GM18526 (cell line): Measurements from ENCODE around the gene LCTL.

Source experiments
- POLR2A ChIP-seq: IDR thresholded peaks from 3 replicates; pipeline ENCODE4 v1.6.1; 2011; ENCODE audit not compliant: insufficient read length; ENCODE audit errors: extremely low read depth

Gene LCTL

GRCh38 chr15:66578286-66578875, 12.6 kb upstream of the LCTL start:
- TF ChIP-seq POLR2A = no peak

GRCh38 chr15:66574596-66574950, 8.8 kb upstream of the LCTL start:
- no peak for TF ChIP-seq POLR2A

GRCh38 chr15:66573719-66574595, 8.2 kb upstream of the LCTL start:
- no peak for TF ChIP-seq POLR2A

- no peak for TF ChIP-seq POLR2A
These were observed 7.5 kb upstream of the LCTL start for GRCh38 chr15:66573348-66573718.

GRCh38 chr15:66572146-66572545, 6.3 kb upstream of the LCTL start:
- TF ChIP-seq POLR2A = no peak

- TF ChIP-seq POLR2A = no peak
These were observed 5.2 kb upstream of the LCTL start for GRCh38 chr15:66570842-66571478.

GRCh38 chr15:66570327-66570726, 4.5 kb upstream of the LCTL start:
- TF ChIP-seq POLR2A = no peak

GRCh38 chr15:66569461-66570137, 3.8 kb upstream of the LCTL start:
- no peak for TF ChIP-seq POLR2A

GRCh38 chr15:66567897-66568296, 2.1 kb upstream of the LCTL start:
- no peak for TF ChIP-seq POLR2A

GRCh38 chr15:66566963-66567531, 1.2 kb upstream of the LCTL start:
- no peak for TF ChIP-seq POLR2A

- no peak for TF ChIP-seq POLR2A
These were observed 607 bp downstream of the LCTL start for GRCh38 chr15:66565141-66565641.

- no peak for TF ChIP-seq POLR2A
These were observed 1.4 kb downstream of the LCTL start for GRCh38 chr15:66564136-66565041.

- TF ChIP-seq POLR2A = no peak
These were observed 2.2 kb downstream of the LCTL start for GRCh38 chr15:66563566-66564110.

- TF ChIP-seq POLR2A = no peak
These were observed 2.7 kb downstream of the LCTL start for GRCh38 chr15:66563126-66563525.
